GM12878 (cell line): Measurements from ENCODE around the gene KIAA2012. TPM values are rescaled to one million over a fixed set of nuclear protein-coding genes. Genes with fewer than 3 reads are reported as not detected.

ENCODE experiments used
- ATAC-seq: fragments of 200-7000 bp; cut with Tn5 transposase; 3 replicates; pipeline ENCODE4 v1.9.1; 2020; ENCODE audit warnings: mild to moderate bottlenecking, moderate library complexity
- BruUV-seq: library from RNA; stranded (reverse); fragments of 400-500 nt; replicated peaks from 2 replicates; lab custom pipeline; 2021; lab: Mats Ljungman, UMichigan
- CTCF ChIA-PET: fragments of 300-600 bp; sonication (Branson Sonifier 250); formaldehyde crosslinking; extraction: SDS; loops from one replicate; lab custom pipeline; 2021; ENCODE audit warnings: inconsistent platforms; lab: Yijun Ruan, JAX
- POLR2A ChIA-PET: fragments of 350-600 bp; formaldehyde crosslinking; extraction: SDS; loops from one replicate; lab custom pipeline; 2021; ENCODE audit warnings: inconsistent platforms; lab: Charles Lee
- RAD21 ChIA-PET: fragments of 300-600 bp; sonication (Branson Sonifier 250); formaldehyde crosslinking; loops from one replicate; lab custom pipeline; 2023; ENCODE audit warnings: antibody characterized with exemption; ENCODE audit not compliant: unreplicated experiment; lab: Charles Lee
- SMC1A ChIA-PET: fragments of 300-600 bp; sonication (Branson Sonifier 250); formaldehyde crosslinking; loops from one replicate; lab custom pipeline; 2023; ENCODE audit not compliant: unreplicated experiment, uncharacterized antibody; lab: Charles Lee
- DNase-seq: peaks from one replicate; pipeline ENCODE4 v3.0.0-alpha.2; 2011; ENCODE audit warnings: low read depth, low spot score
- FAIRE-seq: peaks from 3 replicates; lab custom pipeline; 2011; peaks lifted over from hg19 to GRCh38; lab: Jason Lieb, UNC
- H2AFZ ChIP-seq: 2 replicates; pipeline ENCODE4 v1.6.0; 2011; ENCODE audit warnings: low read depth, low read length, control low read depth; ENCODE audit not compliant: control insufficient read depth
- H3K27ac ChIP-seq: 2 replicates; pipeline ENCODE4 v1.5.1; 2011; ENCODE audit warnings: control low read depth; ENCODE audit not compliant: control insufficient read depth, insufficient read depth
- H3K27me3 ChIP-seq, 2 experiments: replicated peaks in 1 of 2; 2 replicates each; pipeline versions ENCODE4 v1.6.0 to v1.6.1; 2011; ENCODE audit warnings: low read length in 1 of 2; ENCODE audit not compliant: control insufficient read depth in 2 of 2, insufficient read depth in 2 of 2
- H3K36me3 ChIP-seq, 2 experiments: 2 replicates each; pipeline ENCODE4 v1.5.1; 2011; ENCODE audit warnings: low read length in 1 of 2; ENCODE audit not compliant: control insufficient read depth in 2 of 2, insufficient read depth in 2 of 2
- H3K4me1 ChIP-seq: 2 replicates; pipeline ENCODE4 v1.6.1; 2011; ENCODE audit warnings: mild to moderate bottlenecking, low read length, moderate library complexity, mixed read lengths; ENCODE audit not compliant: control insufficient read depth, insufficient read depth
- H3K4me2 ChIP-seq: 2 replicates; pipeline ENCODE4 v1.6.0; 2011; ENCODE audit warnings: control low read depth; ENCODE audit not compliant: control insufficient read depth, insufficient read depth
- H3K4me3 ChIP-seq: fragments of 200-600 bp; sonication (generic); 2 replicates; pipeline ENCODE4 v1.5.1; 2016
- H3K79me2 ChIP-seq: 2 replicates; pipeline ENCODE4 v1.6.0; 2011; ENCODE audit warnings: low read length; ENCODE audit not compliant: control insufficient read depth, insufficient read depth
- H3K9ac ChIP-seq: 2 replicates; pipeline ENCODE4 v1.8.0; 2011; ENCODE audit warnings: low read length, control low read depth, mixed read lengths; ENCODE audit not compliant: control insufficient read depth, insufficient read depth
- H3K9me3 ChIP-seq: replicated peaks from 3 replicates; pipeline ENCODE4 v1.5.1; 2011; ENCODE audit warnings: mild to moderate bottlenecking, low read length; ENCODE audit not compliant: control insufficient read depth, insufficient read depth
- H4K20me1 ChIP-seq: 2 replicates; pipeline ENCODE4 v1.6.0; 2011; ENCODE audit not compliant: control insufficient read depth, insufficient read depth
- ASH2L ChIP-seq: fragments of 300-600, 200-600 bp; sonication (generic); IDR thresholded peaks from 2 replicates; pipeline ENCODE4 v1.6.1; 2017; ENCODE audit warnings: low read depth, mild to moderate bottlenecking, borderline replicate concordance
- BMI1 ChIP-seq: fragments of 450-650 bp; IDR thresholded peaks from 2 replicates; pipeline ENCODE4 v1.6.1; 2016; ENCODE audit warnings: mild to moderate bottlenecking, moderate library complexity, borderline replicate concordance
- CHD2 ChIP-seq: IDR thresholded peaks from 2 replicates; pipeline ENCODE4 v1.6.1; 2011; ENCODE audit warnings: low read depth, low read length, improper control_type of control experiment, borderline replicate concordance
- DPF2 ChIP-seq: fragments of 450-650 bp; IDR thresholded peaks from 2 replicates; pipeline ENCODE4 v1.6.1; 2017; ENCODE audit warnings: mild to moderate bottlenecking
- EP300 ChIP-seq, 2 experiments: fragments of 150-350 bp in 1 of 2; IDR thresholded peaks; 2 replicates each; pipeline ENCODE4 v1.6.1; 2011 to 2012; ENCODE audit warnings: low read depth in 2 of 2, low read length in 2 of 2, borderline replicate concordance in 1 of 2, improper control_type of control experiment in 1 of 2, inconsistent platforms in 1 of 2; ENCODE audit not compliant: control insufficient read depth in 1 of 2
- KDM1A ChIP-seq: fragments of 200-600 bp; sonication (generic); IDR thresholded peaks from 2 replicates; pipeline ENCODE4 v1.6.1; 2016; ENCODE audit warnings: borderline replicate concordance
- LARP7 ChIP-seq: fragments of 450-650 bp; IDR thresholded peaks from 2 replicates; pipeline ENCODE4 v1.6.1; 2017; ENCODE audit warnings: mild to moderate bottlenecking
- MEF2B ChIP-seq: fragments of 450-650 bp; IDR thresholded peaks from 2 replicates; pipeline ENCODE4 v1.6.1; 2018; ENCODE audit warnings: mild to moderate bottlenecking, moderate library complexity; ENCODE audit not compliant: partially characterized antibody, poor library complexity, severe bottlenecking
- NFIC ChIP-seq: IDR thresholded peaks from 2 replicates; pipeline ENCODE4 v1.6.1; 2012; ENCODE audit warnings: low read depth, mild to moderate bottlenecking, inconsistent platforms, low read length, moderate library complexity
- POLR2AphosphoS2 ChIP-seq: IDR thresholded peaks from 2 replicates; pipeline ENCODE4 v1.6.1; 2011; ENCODE audit warnings: low read depth, mild to moderate bottlenecking, low read length, improper control_type of control experiment, moderate library complexity
- RBBP5 ChIP-seq: fragments of 200-600 bp; sonication (generic); conservative IDR thresholded peaks from 2 replicates; pipeline ENCODE4 v1.6.1; 2016
- SIN3A ChIP-seq: IDR thresholded peaks from 2 replicates; pipeline ENCODE4 v1.6.1; 2012; ENCODE audit warnings: low read depth, low read length, improper control_type of control experiment
- SMC3 ChIP-seq: IDR thresholded peaks from 2 replicates; pipeline ENCODE4 v1.6.1; 2011; ENCODE audit warnings: low read length, improper control_type of control experiment, borderline replicate concordance
- SPI1 ChIP-seq: IDR thresholded peaks from 2 replicates; pipeline ENCODE4 v1.6.1; 2011; ENCODE audit warnings: low read depth, mild to moderate bottlenecking, low read length, moderate library complexity, borderline replicate concordance; ENCODE audit not compliant: insufficient read depth
- YY1 ChIP-seq: IDR thresholded peaks from 2 replicates; pipeline ENCODE4 v1.6.1; 2011; ENCODE audit warnings: low read depth, mild to moderate bottlenecking, low read length
- ZSCAN29 ChIP-seq: fragments of 450-650 bp; IDR thresholded peaks from 2 replicates; pipeline ENCODE4 v1.6.1; 2017; ENCODE audit warnings: mild to moderate bottlenecking, moderate library complexity
- WGBS: methylation state at CpG from one replicate; pipeline ENCODE4 v1.1.6; 2016; ENCODE audit warnings: low lambda C conversion rate; ENCODE audit not compliant: insufficient replicate concordance, insufficient coverage; ENCODE audit errors: missing lambda C conversion rate; 5-methylcytosine and 5-hydroxymethylcytosine counted together
- in situ Hi-C: fragments of 300-500 bp; cut with MboI; formaldehyde crosslinking; loops from 9 replicates; pipeline ENCODE4 v1.14.3; 2018; ENCODE audit warnings: mixed read lengths
- intact Hi-C: fragments of 100-400 bp; cut with micrococcal nuclease; formaldehyde crosslinking; loops from one replicate; pipeline ENCODE4 v1.14.2; 2022; ENCODE audit not compliant: unreplicated experiment
- polyA plus RNA-seq, 11 experiments: library from polyadenylated mRNA; depleted of rRNA in 4 of 11; unstranded in 6 of 11; stranded (reverse) in 5 of 11; fragments of >200 nt; fragmentation: Nextera tagmentation in 4 of 11; fragmentation: Illumina TruSeq in 1 of 11; extraction: Ambion mirVana in 4 of 11; extraction: Trizol in 1 of 11; gene quantifications; 1 replicate in 1 of 11; 2 replicates in 10 of 11; pipeline versions ENCODE4 v1.2.1 to v1.2.3, GENCODE V29; 2011 to 2016; ENCODE audit warnings: inconsistent platforms in 2 of 11, missing spikeins in 2 of 11, low read depth in 1 of 11
- total RNA-seq, 4 experiments: library from RNA; depleted of rRNA in 3 of 4; stranded (reverse); fragments of >200 nt in 3 of 4; fragmentation: Illumina TruSeq in 1 of 4; extraction: Trizol in 1 of 4; gene quantifications; 2 replicates each; pipeline versions ENCODE4 v1.2.1 to v1.2.3, GENCODE V29; 2013 to 2021
- TF ChIP-seq, protein P1 (sequence below): IDR thresholded peaks from 2 replicates; pipeline ENCODE4 v1.6.1; 2012; ENCODE audit warnings: low read length, inconsistent platforms
- TF ChIP-seq, protein P2 (sequence below): IDR thresholded peaks from 2 replicates; pipeline ENCODE4 v1.6.1; 2011; ENCODE audit warnings: mild to moderate bottlenecking, low read depth, low read length, moderate library complexity; ENCODE audit not compliant: insufficient replicate concordance
- TF ChIP-seq, protein P3 (sequence below): fragments of 450-650 bp; IDR thresholded peaks from 2 replicates; pipeline ENCODE4 v1.6.1; 2017; ENCODE audit warnings: borderline replicate concordance
- TF ChIP-seq, protein P4 (sequence below): IDR thresholded peaks from 2 replicates; pipeline ENCODE4 v1.6.1; 2011; ENCODE audit warnings: low read depth, mild to moderate bottlenecking, low read length, moderate library complexity, borderline replicate concordance; ENCODE audit errors: extremely low read depth

KIAA2012 gene
- total and polyA plus RNA-seq, 10 of the 15 experiments (the other 5 are each of a cell fraction or from before 2014, with no cell fraction given): 0.03 TPM; not detected in 9

DNA sequence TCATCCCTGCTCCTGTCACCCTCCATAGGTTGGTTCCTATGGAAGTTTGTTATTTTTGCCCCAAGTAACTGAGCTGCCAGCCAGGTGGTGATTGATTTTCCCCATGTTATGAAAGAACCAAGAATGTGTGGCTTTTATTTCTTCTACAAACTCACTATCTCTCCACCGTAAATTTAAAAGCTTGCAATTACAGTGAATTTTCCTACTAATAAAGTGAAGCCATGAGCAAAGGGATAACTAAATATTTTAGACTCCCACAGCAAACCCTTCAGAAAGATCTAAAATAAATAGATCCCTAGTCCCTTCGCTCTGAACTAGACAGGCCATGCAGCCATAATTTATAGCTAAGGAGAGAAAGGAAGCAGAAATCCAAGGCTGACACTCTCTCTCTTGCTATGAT is 6.2 kb upstream of the KIAA2012 start (continued):
- TF ChIP-seq EP300 (IDR thresholded peaks at IDR 0.05; ENCODE audit: borderline replicate concordance in 1 of 2, control insufficient read depth in 1 of 2, low read depth in 2 of 2, low read length in 2 of 2) (no peak), DPF2 (no peak), BMI1 (no peak)

DNA sequence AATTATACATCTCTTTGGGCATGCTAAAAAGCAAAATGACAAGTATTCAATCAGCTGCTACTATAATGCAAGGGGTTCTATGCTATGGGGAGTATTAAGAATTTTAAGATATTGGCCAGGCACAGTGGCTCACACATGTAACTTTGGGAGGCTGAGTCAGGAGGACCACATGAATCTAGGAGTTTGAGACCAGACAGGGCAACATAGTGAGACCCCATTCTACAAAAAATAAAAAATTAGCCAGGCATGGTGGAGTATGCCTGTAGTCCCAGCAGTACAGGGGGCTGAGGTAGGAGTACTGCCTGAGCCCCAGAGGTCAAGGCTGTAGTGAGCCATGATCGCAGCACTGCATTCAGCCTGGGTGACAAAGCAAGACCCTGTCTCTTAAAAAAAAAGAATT is 5.5 kb upstream of the KIAA2012 start:
- FAIRE-seq: no peak
- no TSS peak for BruUV-seq
- POLR2A ChIA-PET: no interaction called here
- no peak for TF ChIP-seq MEF2B
- no peak for TF ChIP-seq CHD2
- no peak for TF ChIP-seq ZSCAN29
- no peak for TF ChIP-seq RBBP5
- TF ChIP-seq YY1: no peak
- TF ChIP-seq ASH2L: no peak
- TF ChIP-seq NFIC: no peak
- TF ChIP-seq SMC3: no peak
- TF ChIP-seq, protein P1, sequence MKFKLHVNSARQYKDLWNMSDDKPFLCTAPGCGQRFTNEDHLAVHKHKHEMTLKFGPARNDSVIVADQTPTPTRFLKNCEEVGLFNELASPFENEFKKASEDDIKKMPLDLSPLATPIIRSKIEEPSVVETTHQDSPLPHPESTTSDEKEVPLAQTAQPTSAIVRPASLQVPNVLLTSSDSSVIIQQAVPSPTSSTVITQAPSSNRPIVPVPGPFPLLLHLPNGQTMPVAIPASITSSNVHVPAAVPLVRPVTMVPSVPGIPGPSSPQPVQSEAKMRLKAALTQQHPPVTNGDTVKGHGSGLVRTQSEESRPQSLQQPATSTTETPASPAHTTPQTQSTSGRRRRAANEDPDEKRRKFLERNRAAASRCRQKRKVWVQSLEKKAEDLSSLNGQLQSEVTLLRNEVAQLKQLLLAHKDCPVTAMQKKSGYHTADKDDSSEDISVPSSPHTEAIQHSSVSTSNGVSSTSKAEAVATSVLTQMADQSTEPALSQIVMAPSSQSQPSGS: no peak
- no peak for TF ChIP-seq SPI1
- TF ChIP-seq, protein P2, sequence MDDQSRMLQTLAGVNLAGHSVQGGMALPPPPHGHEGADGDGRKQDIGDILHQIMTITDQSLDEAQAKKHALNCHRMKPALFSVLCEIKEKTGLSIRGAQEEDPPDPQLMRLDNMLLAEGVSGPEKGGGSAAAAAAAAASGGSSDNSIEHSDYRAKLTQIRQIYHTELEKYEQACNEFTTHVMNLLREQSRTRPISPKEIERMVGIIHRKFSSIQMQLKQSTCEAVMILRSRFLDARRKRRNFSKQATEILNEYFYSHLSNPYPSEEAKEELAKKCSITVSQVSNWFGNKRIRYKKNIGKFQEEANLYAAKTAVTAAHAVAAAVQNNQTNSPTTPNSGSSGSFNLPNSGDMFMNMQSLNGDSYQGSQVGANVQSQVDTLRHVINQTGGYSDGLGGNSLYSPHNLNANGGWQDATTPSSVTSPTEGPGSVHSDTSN: no peak
- TF ChIP-seq, protein P3, sequence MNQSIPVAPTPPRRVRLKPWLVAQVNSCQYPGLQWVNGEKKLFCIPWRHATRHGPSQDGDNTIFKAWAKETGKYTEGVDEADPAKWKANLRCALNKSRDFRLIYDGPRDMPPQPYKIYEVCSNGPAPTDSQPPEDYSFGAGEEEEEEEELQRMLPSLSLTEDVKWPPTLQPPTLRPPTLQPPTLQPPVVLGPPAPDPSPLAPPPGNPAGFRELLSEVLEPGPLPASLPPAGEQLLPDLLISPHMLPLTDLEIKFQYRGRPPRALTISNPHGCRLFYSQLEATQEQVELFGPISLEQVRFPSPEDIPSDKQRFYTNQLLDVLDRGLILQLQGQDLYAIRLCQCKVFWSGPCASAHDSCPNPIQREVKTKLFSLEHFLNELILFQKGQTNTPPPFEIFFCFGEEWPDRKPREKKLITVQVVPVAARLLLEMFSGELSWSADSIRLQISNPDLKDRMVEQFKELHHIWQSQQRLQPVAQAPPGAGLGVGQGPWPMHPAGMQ: no peak
- TF ChIP-seq LARP7: no peak
- no peak for TF ChIP-seq POLR2AphosphoS2
- no peak for TF ChIP-seq SIN3A
- TF ChIP-seq, protein P4, sequence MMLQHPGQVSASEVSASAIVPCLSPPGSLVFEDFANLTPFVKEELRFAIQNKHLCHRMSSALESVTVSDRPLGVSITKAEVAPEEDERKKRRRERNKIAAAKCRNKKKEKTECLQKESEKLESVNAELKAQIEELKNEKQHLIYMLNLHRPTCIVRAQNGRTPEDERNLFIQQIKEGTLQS: no peak
- TF ChIP-seq KDM1A: no peak

More for the DNA sequence above, 5.5 kb upstream of the KIAA2012 start:
- H4K20me1 ChIP-seq: no peaks in the 10 kb centered on the region
- no peaks in the 10 kb centered on the region for H3K79me2 ChIP-seq
- no peaks in the 10 kb centered on the region for H3K36me3 ChIP-seq
- in situ Hi-C loops (no loop called here), intact Hi-C loops (no loop called here)
- ATAC-seq (no peak), DNase-seq (no peak)
- no peak overlapping the region for H3K4me3 ChIP-seq
- CTCF ChIA-PET: interaction anchor here (1.1 to 1.3 kb wide), 2 partner anchors 97 to 803 kb away, joined by 3 read pairs; no protein-coding TSS in a partner anchor
- no peak overlapping the region for H3K4me2 ChIP-seq
- no peak overlapping the region for H3K9ac ChIP-seq
- H3K27ac ChIP-seq: no peak overlapping the region
- no peaks in the 10 kb centered on the region for H3K9me3 ChIP-seq
- H2AFZ ChIP-seq: no peak overlapping the region
- no peaks in the 10 kb centered on the region; a peak in 1 of 4 replicates for H3K27me3 ChIP-seq
- WGBS: 46% methylated on average over 1 of the region's 1 CpG
- RAD21 ChIA-PET: interaction anchor here (0.7 kb wide), 1 partner anchor 62 kb away, joined by 3 read pairs; no protein-coding TSS in a partner anchor
- SMC1A ChIA-PET: no interaction called here
- H3K4me1 ChIP-seq: 0 out of 2 replicates have a peak, but pooled peaks cover 2% of the 10 kb centered on the region
